IMR-90 (cell line): ENCODE measurements around the gene GFI1. TPM values are rescaled to one million over a fixed set of nuclear protein-coding genes. Genes with fewer than 3 reads are reported as not detected.

Source experiments
- ATAC-seq: fragments of 200-7000 bp; cut with Tn5 transposase; 2 replicates; pipeline ENCODE4 v1.9.1; 2020; ENCODE audit warnings: low read depth, mild to moderate bottlenecking, moderate library complexity
- BruUV-seq: library from RNA; stranded (reverse); fragments of 400-500 nt; replicated peaks from 2 replicates; lab custom pipeline; 2021; lab: Mats Ljungman, UMichigan
- CTCF ChIA-PET: fragments of 300-600 bp; formaldehyde crosslinking; extraction: SDS; loops from one replicate; lab custom pipeline; 2021; ENCODE audit warnings: antibody characterized with exemption; lab: Yijun Ruan, JAX
- POLR2A ChIA-PET: fragments of 300-600 bp; sonication (Branson Sonifier 250); formaldehyde crosslinking; loops from one replicate; lab custom pipeline; 2022; ENCODE audit warnings: antibody characterized with exemption; ENCODE audit not compliant: unreplicated experiment; lab: Charles Lee
- DNase-seq: peaks from one replicate; pipeline ENCODE4 v3.0.0; 2013
- H2AFZ ChIP-seq: replicated peaks from 2 replicates; pipeline ENCODE3; 2013; ENCODE audit warnings: low read length, mild to moderate bottlenecking; ENCODE audit not compliant: poor library complexity
- H2AK5ac ChIP-seq: 2 replicates; pipeline ENCODE4 v1.6.1; 2013; ENCODE audit warnings: low read depth, low read length, inconsistent platforms
- H2AK9ac ChIP-seq: replicated peaks from 2 replicates; pipeline ENCODE3; 2013; ENCODE audit warnings: mild to moderate bottlenecking, low read depth, low read length, moderate library complexity; ENCODE audit not compliant: poor library complexity
- H2BK120ac ChIP-seq: 2 replicates; pipeline ENCODE4 v1.6.1; 2013; ENCODE audit warnings: low read depth, low read length, inconsistent platforms
- H2BK15ac ChIP-seq: 3 replicates; pipeline ENCODE4 v1.6.1; 2013; ENCODE audit warnings: low read depth, low read length, inconsistent platforms
- H2BK20ac ChIP-seq: 2 replicates; pipeline ENCODE4 v1.6.1; 2013; ENCODE audit warnings: low read depth, mild to moderate bottlenecking, inconsistent platforms, low read length, moderate library complexity
- H2BK5ac ChIP-seq: 2 replicates; pipeline ENCODE4 v1.6.1; 2013; ENCODE audit warnings: mild to moderate bottlenecking, low read depth, low read length, inconsistent platforms; ENCODE audit not compliant: poor library complexity, severe bottlenecking
- H3K14ac ChIP-seq: replicated peaks from 2 replicates; pipeline ENCODE4 v1.6.1; 2013; ENCODE audit warnings: low read depth, low read length, inconsistent platforms
- H3K18ac ChIP-seq: 2 replicates; pipeline ENCODE4 v1.6.1; 2013; ENCODE audit warnings: low read depth, low read length, control low read depth
- H3K23ac ChIP-seq: 2 replicates; pipeline ENCODE4 v1.6.1; 2013; ENCODE audit warnings: low read depth, low read length, inconsistent platforms
- H3K27ac ChIP-seq: 2 replicates; pipeline ENCODE4 v1.5.1; 2013; ENCODE audit warnings: mild to moderate bottlenecking, control low read depth, low read length; ENCODE audit not compliant: insufficient read depth
- H3K27me3 ChIP-seq: 2 replicates; pipeline ENCODE4 v1.6.1; 2013; ENCODE audit warnings: low read length; ENCODE audit not compliant: control insufficient read depth, insufficient read depth
- H3K36me3 ChIP-seq: 2 replicates; pipeline ENCODE4 v1.6.1; 2013; ENCODE audit warnings: low read length, mixed read lengths; ENCODE audit not compliant: control insufficient read depth, insufficient read depth
- H3K4ac ChIP-seq: 2 replicates; pipeline ENCODE4 v1.6.1; 2013; ENCODE audit warnings: low read depth, low read length, inconsistent platforms
- H3K4me1 ChIP-seq: 2 replicates; pipeline ENCODE4 v1.6.1; 2013; ENCODE audit warnings: low read length, mixed read lengths; ENCODE audit not compliant: control insufficient read depth, insufficient read depth
- H3K4me2 ChIP-seq: 2 replicates; pipeline ENCODE4 v1.6.1; 2013; ENCODE audit warnings: low read depth, mild to moderate bottlenecking, control low read depth, low read length, moderate library complexity
- H3K4me3 ChIP-seq: 2 replicates; pipeline ENCODE4 v1.5.1; 2013; ENCODE audit warnings: low read depth, mild to moderate bottlenecking, control low read depth, low read length, moderate library complexity; ENCODE audit not compliant: insufficient read depth
- H3K56ac ChIP-seq: 2 replicates; pipeline ENCODE4 v1.6.1; 2013; ENCODE audit warnings: low read length, inconsistent platforms; ENCODE audit not compliant: insufficient read depth; ENCODE audit errors: extremely low read depth
- H3K79me1 ChIP-seq, 2 experiments: 2 replicates each; pipeline ENCODE4 v1.6.1; 2013; ENCODE audit warnings: low read length in 2 of 2, inconsistent platforms in 1 of 2, low read depth in 1 of 2
- H3K9ac ChIP-seq: 2 replicates; pipeline ENCODE4 v1.6.1; 2013; ENCODE audit warnings: low read depth, low read length, control low read depth
- H3K9me1 ChIP-seq: 2 replicates; pipeline ENCODE4 v1.6.1; 2013; ENCODE audit warnings: low read length, inconsistent platforms; ENCODE audit not compliant: insufficient read depth
- H3K9me3 ChIP-seq: 2 replicates; pipeline ENCODE4 v1.6.1; 2013; ENCODE audit warnings: low read length; ENCODE audit not compliant: control insufficient read depth, insufficient read depth
- H4K20me1 ChIP-seq: 2 replicates; pipeline ENCODE4 v1.6.1; 2013; ENCODE audit warnings: low read length, inconsistent platforms; ENCODE audit not compliant: insufficient read depth
- H4K5ac ChIP-seq: 2 replicates; pipeline ENCODE4 v1.6.1; 2013; ENCODE audit warnings: mild to moderate bottlenecking, low read depth, low read length, control low read depth
- H4K8ac ChIP-seq, 2 experiments: 2 replicates each; pipeline ENCODE4 v1.6.1; 2013; ENCODE audit warnings: low read depth in 2 of 2, low read length in 2 of 2, control low read depth in 1 of 2, inconsistent platforms in 1 of 2
- H4K91ac ChIP-seq: 2 replicates; pipeline ENCODE4 v1.6.1; 2013; ENCODE audit warnings: low read depth, low read length, inconsistent platforms; ENCODE audit not compliant: insufficient read depth
- BHLHE40 ChIP-seq: fragments of 150-350 bp; IDR thresholded peaks from 2 replicates; pipeline ENCODE4 v1.6.1; 2016; ENCODE audit warnings: mild to moderate bottlenecking, low read depth, low read length
- CHD1 ChIP-seq: IDR thresholded peaks from 2 replicates; pipeline ENCODE4 v1.6.1; 2012; ENCODE audit warnings: low read depth, low read length, improper control_type of control experiment
- ELK1 ChIP-seq: fragments of 150-350 bp; IDR thresholded peaks from 2 replicates; pipeline ENCODE4 v1.6.1; 2016; ENCODE audit warnings: low read depth, mild to moderate bottlenecking, low read length, moderate library complexity, borderline replicate concordance
- FOS ChIP-seq: fragments of 150-350 bp; IDR thresholded peaks from 2 replicates; pipeline ENCODE4 v1.6.1; 2016; ENCODE audit warnings: low read depth, low read length
- MAFK ChIP-seq: IDR thresholded peaks from 2 replicates; pipeline ENCODE4 v1.6.1; 2012; ENCODE audit warnings: low read depth, low read length, improper control_type of control experiment
- MAZ ChIP-seq: IDR thresholded peaks from 2 replicates; pipeline ENCODE4 v1.6.1; 2012; ENCODE audit warnings: low read depth, mild to moderate bottlenecking, low read length, improper control_type of control experiment, moderate library complexity, borderline replicate concordance
- NFE2L2 ChIP-seq: fragments of 150-350 bp; IDR thresholded peaks from 2 replicates; pipeline ENCODE4 v1.6.1; 2016; ENCODE audit warnings: low read depth, mild to moderate bottlenecking, low read length
- POLR2A ChIP-seq: IDR thresholded peaks from 2 replicates; pipeline ENCODE4 v1.6.1; 2012; ENCODE audit warnings: mild to moderate bottlenecking, low read depth, low read length
- RAD21 ChIP-seq: IDR thresholded peaks from 2 replicates; pipeline ENCODE4 v1.6.1; 2012; ENCODE audit warnings: low read length, improper control_type of control experiment
- SMC3 ChIP-seq: fragments of 150-350 bp; IDR thresholded peaks from 2 replicates; pipeline ENCODE4 v1.6.1; 2016; ENCODE audit warnings: low read depth, mild to moderate bottlenecking, antibody characterized with exemption, low read length, moderate library complexity
- USF2 ChIP-seq: fragments of 150-350 bp; IDR thresholded peaks from 2 replicates; pipeline ENCODE4 v1.6.1; 2017; ENCODE audit warnings: mild to moderate bottlenecking, antibody characterized with exemption, low read length, low read depth
- WGBS, 2 experiments: methylation state at CpG; one replicate each; pipeline versions ENCODE4 v1.1.5 to v1.1.7; 2013; ENCODE audit warnings: missing lambda C conversion rate in 2 of 2; ENCODE audit not compliant: insufficient read length in 1 of 2; ENCODE audit errors: extremely low coverage in 2 of 2; 5-methylcytosine and 5-hydroxymethylcytosine counted together
- dilution Hi-C: fragments of 300-500 bp; cut with HindIII; formaldehyde crosslinking; loops from one replicate; pipeline ENCODE4 v1.14.3; 2018; ENCODE audit warnings: low sequenced_read_pairs; ENCODE audit not compliant: unreplicated experiment
- in situ Hi-C: fragments of 300-500 bp; cut with MboI; formaldehyde crosslinking; loops from 3 replicates; pipeline ENCODE4 v1.14.3; 2019; ENCODE audit warnings: low sequenced_read_pairs, inconsistent platforms, mixed read lengths
- intact Hi-C: fragments of 100-400 bp; cut with micrococcal nuclease; formaldehyde crosslinking; loops from 2 replicates; pipeline ENCODE4 v1.10.0; 2022
- polyA plus RNA-seq, 3 experiments: library from polyadenylated mRNA; depleted of rRNA; stranded (reverse); fragments of >200 nt; gene quantifications; 2 replicates each; pipeline ENCODE4 v1.2.3, GENCODE V29; 2012; ENCODE audit warnings: low replicate concordance in 1 of 3
- total RNA-seq: library from RNA; depleted of rRNA; stranded (reverse); fragments of >200 nt; gene quantifications from 2 replicates; pipeline ENCODE4 v1.2.3, GENCODE V29; 2012
- TF ChIP-seq, protein P1 (sequence below): conservative IDR thresholded peaks from 2 replicates; pipeline ENCODE4 v1.5.1; 2012; ENCODE audit warnings: mild to moderate bottlenecking, low read depth, low read length, improper control_type of control experiment

GFI1 gene
- total and polyA plus RNA-seq, 2 of the 4 experiments (the other 2 are of a cell fraction): under 0.01 to 0.21 TPM

- no TSS peak for BruUV-seq
- no peak overlapping the region for H3K4me2 ChIP-seq
- H3K36me3 ChIP-seq: no peaks in the 10 kb centered on the region
- peak overlapping the region; percentile 80 for H2AFZ ChIP-seq
- H4K20me1 ChIP-seq: no peaks in the 10 kb centered on the region
- no peaks in the 10 kb centered on the region for H3K9me3 ChIP-seq
- H3K56ac ChIP-seq: no peak overlapping the region; the same call in 1 of the 2 replicates
- dilution Hi-C loops: no loop called here
- H2AK9ac ChIP-seq: peak overlapping the region; percentile 62
- ChIA-PET CTCF (no interaction called here), POLR2A (no interaction called here)
- intact Hi-C loops: no loop called here
- peaks cover 13% of the 10 kb centered on the region for H3K9me1 ChIP-seq
- no peaks in the 10 kb centered on the region for H3K79me1 ChIP-seq
- H3K4me1 ChIP-seq: peaks cover 12% of the 10 kb centered on the region
- 90% methylated on average over 2 of the region's 3 CpGs; no CpG with 5 or more reads in 1 of the 2 experiments for WGBS, 2 experiments
- 0 out of 2 replicates have a peak overlapping the region, but pooled peaks have one; percentile 0 for H3K18ac ChIP-seq
- H3K27ac ChIP-seq: no peak overlapping the region
- peak overlapping the region; percentile 33; the same call in 1 of the 2 replicates for H3K4ac ChIP-seq
- H4K5ac ChIP-seq: no peak overlapping the region
- no peak overlapping the region for H3K9ac ChIP-seq
- H2BK120ac ChIP-seq: peak overlapping the region; percentile 75
- peak overlapping the region; percentile 10 for H2BK5ac ChIP-seq
- peak overlapping the region; percentile 64 for H2BK20ac ChIP-seq
- in situ Hi-C loops: no loop called here
- peak overlapping the region; percentile 38 for H4K91ac ChIP-seq
- H3K23ac ChIP-seq: peak overlapping the region; percentile 56; the same call in 1 of the 2 replicates
- no peak for ATAC-seq
- TF ChIP-seq MAZ (no peak), CHD1 (no peak), SMC3 (no peak), MAFK (no peak), BHLHE40 (no peak), FOS (no peak), USF2 (no peak), POLR2A (no peak), RAD21 (no peak), ELK1 (no peak), NFE2L2 (no peak)
- TF ChIP-seq, protein P1, sequence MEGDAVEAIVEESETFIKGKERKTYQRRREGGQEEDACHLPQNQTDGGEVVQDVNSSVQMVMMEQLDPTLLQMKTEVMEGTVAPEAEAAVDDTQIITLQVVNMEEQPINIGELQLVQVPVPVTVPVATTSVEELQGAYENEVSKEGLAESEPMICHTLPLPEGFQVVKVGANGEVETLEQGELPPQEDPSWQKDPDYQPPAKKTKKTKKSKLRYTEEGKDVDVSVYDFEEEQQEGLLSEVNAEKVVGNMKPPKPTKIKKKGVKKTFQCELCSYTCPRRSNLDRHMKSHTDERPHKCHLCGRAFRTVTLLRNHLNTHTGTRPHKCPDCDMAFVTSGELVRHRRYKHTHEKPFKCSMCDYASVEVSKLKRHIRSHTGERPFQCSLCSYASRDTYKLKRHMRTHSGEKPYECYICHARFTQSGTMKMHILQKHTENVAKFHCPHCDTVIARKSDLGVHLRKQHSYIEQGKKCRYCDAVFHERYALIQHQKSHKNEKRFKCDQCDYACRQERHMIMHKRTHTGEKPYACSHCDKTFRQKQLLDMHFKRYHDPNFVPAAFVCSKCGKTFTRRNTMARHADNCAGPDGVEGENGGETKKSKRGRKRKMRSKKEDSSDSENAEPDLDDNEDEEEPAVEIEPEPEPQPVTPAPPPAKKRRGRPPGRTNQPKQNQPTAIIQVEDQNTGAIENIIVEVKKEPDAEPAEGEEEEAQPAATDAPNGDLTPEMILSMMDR: no peak
- peak overlapping the region; percentile 35 for H2AK5ac ChIP-seq
- H2BK15ac ChIP-seq: peak overlapping the region; percentile 66; the same call in 1 of the 3 replicates
- no peaks in the 10 kb centered on the region for H3K27me3 ChIP-seq
- H3K4me3 ChIP-seq: no peak overlapping the region
- H3K14ac ChIP-seq: peak overlapping the region; percentile 81
- peak overlapping the region; percentile 11 to 65; a peak in 2 of 4 replicates for H4K8ac ChIP-seq
- DNase-seq: no peak
These were observed 42.8 kb downstream of the GFI1 start for GRCh38 chr1:92443893-92444292.
